Measurements from ENCODE around the gene THAP12. TPM values are rescaled to one million over a fixed set of nuclear protein-coding genes. Genes with fewer than 3 reads are reported as not detected.

Gene THAP12
- total RNA-seq, 1 experiment from 2014 or later = 102 TPM

- Histone ChIP-seq H3K9me3 (peaks cover 16% of the 10 kb centered on the region), H3K36me3 (ENCODE audit: control insufficient read depth, insufficient read depth, low read length) (peaks cover 8% of the 10 kb centered on the region), H3K4me3 (ENCODE audit: low read depth, low read length) (no peak overlapping the region), H3K27me3 (replicated peaks; ENCODE audit: control insufficient read depth, insufficient read depth, low read length) (no peaks in the 10 kb centered on the region), H3K4me1 (no peaks in the 10 kb centered on the region)
- intact Hi-C loops (cut with micrococcal nuclease; ENCODE audit: unreplicated experiment) = no loop called here
- Mint-ChIP-seq H3K27me3 (ENCODE audit: insufficient read depth, unreplicated experiment) (no peaks in the 10 kb centered on the region), H3K9me3 (ENCODE audit: unreplicated experiment) (peaks cover 39% of the 10 kb centered on the region), H3K27ac (ENCODE audit: unreplicated experiment) (no peak overlapping the region), H3K4me3 (ENCODE audit: unreplicated experiment) (no peak overlapping the region), H3K4me1 (ENCODE audit: low read depth, unreplicated experiment) (no peaks in the 10 kb centered on the region), H3K36me3 (ENCODE audit: insufficient read depth, unreplicated experiment) (peaks cover 86% of the 10 kb centered on the region)
- CTCF ChIA-PET = no interaction called here
- no peak for DNase-seq
- no TSS peak for BruUV-seq (replicated peaks)
- TF ChIP-seq CTCF (IDR thresholded peaks at IDR 0.05; ENCODE audit: insufficient read depth in 1 of 2, low read depth in 1 of 2, low read length in 1 of 2, severe bottlenecking in 1 of 2, unreplicated experiment in 1 of 2) = no peak
- POLR2A ChIA-PET = no interaction called here
Observed at GRCh38 chr11:76355172-76355571, 25.8 kb downstream of the THAP12 start.

GRCh38 chr11:76348348-76348747, 32.6 kb downstream of the THAP12 start:
- H3K4me1 Mint-ChIP-seq (ENCODE audit: low read depth, unreplicated experiment) = no peaks in the 10 kb centered on the region
- BruUV-seq (replicated peaks) = no TSS peak
- H3K4me1 ChIP-seq = no peaks in the 10 kb centered on the region
- H3K9me3 ChIP-seq = peaks cover under 1% of the 10 kb centered on the region
- no peaks in the 10 kb centered on the region for H3K36me3 ChIP-seq (ENCODE audit: control insufficient read depth, insufficient read depth, low read length)
- no peaks in the 10 kb centered on the region for H3K27me3 Mint-ChIP-seq (ENCODE audit: insufficient read depth, unreplicated experiment)
- peaks cover 40% of the 10 kb centered on the region for H3K36me3 Mint-ChIP-seq (ENCODE audit: insufficient read depth, unreplicated experiment)
- H3K4me3 ChIP-seq (ENCODE audit: low read depth, low read length) = no peak overlapping the region
- H3K27me3 ChIP-seq (replicated peaks; ENCODE audit: control insufficient read depth, insufficient read depth, low read length) = no peaks in the 10 kb centered on the region
- ChIA-PET CTCF (no interaction called here), POLR2A (interaction anchor here (0.5 kb wide), 1 partner anchor 99 kb away, joined by 3 read pairs; no protein-coding TSS in a partner anchor)
- H3K4me3 Mint-ChIP-seq (ENCODE audit: unreplicated experiment) = no peak overlapping the region
- intact Hi-C loops (cut with micrococcal nuclease; ENCODE audit: unreplicated experiment) = no loop called here
- peaks cover 10% of the 10 kb centered on the region for H3K9me3 Mint-ChIP-seq (ENCODE audit: unreplicated experiment)
- no peak overlapping the region for H3K27ac Mint-ChIP-seq (ENCODE audit: unreplicated experiment)
- TF ChIP-seq CTCF (IDR thresholded peaks at IDR 0.05; ENCODE audit: insufficient read depth in 1 of 2, low read depth in 1 of 2, low read length in 1 of 2, severe bottlenecking in 1 of 2, unreplicated experiment in 1 of 2) = no peak
- no peak for DNase-seq

- Mint-ChIP-seq H3K27ac (ENCODE audit: unreplicated experiment) (no peak overlapping the region), H3K9me3 (ENCODE audit: unreplicated experiment) (peaks cover 1% of the 10 kb centered on the region), H3K4me1 (ENCODE audit: low read depth, unreplicated experiment) (no peaks in the 10 kb centered on the region), H3K4me3 (ENCODE audit: unreplicated experiment) (no peak overlapping the region), H3K27me3 (ENCODE audit: insufficient read depth, unreplicated experiment) (no peaks in the 10 kb centered on the region), H3K36me3 (ENCODE audit: insufficient read depth, unreplicated experiment) (peaks cover 31% of the 10 kb centered on the region)
- no peak overlapping the region for H3K4me3 ChIP-seq (ENCODE audit: low read depth, low read length)
- H3K27me3 ChIP-seq (replicated peaks; ENCODE audit: control insufficient read depth, insufficient read depth, low read length) = no peaks in the 10 kb centered on the region
- intact Hi-C loops (cut with micrococcal nuclease; ENCODE audit: unreplicated experiment) = no loop called here
- no peaks in the 10 kb centered on the region for H3K36me3 ChIP-seq (ENCODE audit: control insufficient read depth, insufficient read depth, low read length)
- ChIA-PET POLR2A (interaction anchor here (0.6 kb wide), 1 partner anchor 343 kb away, joined by 3 read pairs; no protein-coding TSS in a partner anchor), CTCF (interaction anchor here (0.6 to 0.7 kb wide), 2 partner anchors 97 to 131 kb away, joined by 3 read pairs; partner anchors contain the start of gene EMSY)
- TF ChIP-seq CTCF (IDR thresholded peaks at IDR 0.05; ENCODE audit: insufficient read depth in 1 of 2, low read depth in 1 of 2, low read length in 1 of 2, severe bottlenecking in 1 of 2, unreplicated experiment in 1 of 2) = no peak
- H3K9me3 ChIP-seq = no peaks in the 10 kb centered on the region
- H3K4me1 ChIP-seq = no peaks in the 10 kb centered on the region
- no peak for DNase-seq
- BruUV-seq (replicated peaks) = no TSS peak
Observed at GRCh38 chr11:76347466-76347865, 33.5 kb downstream of the THAP12 start.
